ENCODE measurements around the gene SRGAP1. TPM values are rescaled to one million over a fixed set of nuclear protein-coding genes. Genes with fewer than 3 reads are reported as not detected.
A peak's percentile ranks its signal among the peaks of the same experiment; 100 is the strongest.

Gene SRGAP1
- total and polyA plus RNA-seq, 9 of the 15 experiments (the other 6 are each of a cell fraction or from before 2014, with no cell fraction given): 0.01 to 0.13 (median 0.04) TPM; not detected in 3

GRCh38 chr12:63877693-63878092, 33.2 kb downstream of the SRGAP1 start:
- Histone ChIP-seq H4K20me1 (replicated peaks; ENCODE audit: control insufficient read depth, insufficient read depth, low read length) (no peaks in the 10 kb centered on the region), H3K27ac (ENCODE audit: extremely low read depth, low read depth, low read length) (no peak overlapping the region), H3K36me3 (ENCODE audit: control insufficient read depth, insufficient read depth, low read length) (no peaks in the 10 kb centered on the region), H3K9me3 (replicated peaks; ENCODE audit: control insufficient read depth, insufficient read depth, low read depth, low read length) (no peaks in the 10 kb centered on the region), H3K9ac (ENCODE audit: insufficient read depth in 1 of 2, low read depth in 2 of 2, low read length in 2 of 2) (no peak overlapping the region), H3K27me3 (ENCODE audit: control insufficient read depth in 2 of 2, insufficient read depth in 2 of 2, low read length in 2 of 2) (peaks cover 0 to 5% of the 10 kb centered on the region in 2 experiments; a peak in 1 of 5 replicates), H3K4me3 (no peak overlapping the region), H2AFZ (ENCODE audit: low read depth, low read length) (no peak overlapping the region), H3K4me2 (ENCODE audit: insufficient read depth, low read length) (no peak overlapping the region), H3K9me1 (ENCODE audit: control insufficient read depth, insufficient read depth, low read length) (no peaks in the 10 kb centered on the region), H3K79me2 (ENCODE audit: control insufficient read depth, insufficient read depth, low read length) (no peaks in the 10 kb centered on the region), H3K4me1 (replicated peaks in 1 of 2; ENCODE audit: control insufficient read depth in 2 of 2, insufficient read depth in 2 of 2, low read length in 2 of 2) (no peaks in the 10 kb centered on the region)
- in situ Hi-C loops (cut with MboI): no loop called here
- intact Hi-C loops (cut with micrococcal nuclease): no loop called here
- no peak for ATAC-seq
- no TSS peak for BruUV-seq (replicated peaks)
- DNase-seq (ENCODE audit: extremely low read depth in 1 of 4, low spot score in 3 of 4): no peak
- FAIRE-seq: no peak
- ChIA-PET CTCF (ENCODE audit: low intra/inter-chr PET ratio) (no interaction called here), POLR2A (no interaction called here)
- WGBS (ENCODE audit: insufficient coverage, low coverage, missing lambda C conversion rate): 0% methylated on average over 1 of the region's 1 CpG
- no peak for TF ChIP-seq ATF6 (CRISPR knock-in tag; IDR thresholded peaks at IDR 0.05)
- 0 out of 2 replicates have a peak, but pooled peaks have one; percentile 2 for TF ChIP-seq ZNF316 (IDR thresholded peaks at IDR 0.05)
- TF ChIP-seq CHCHD3 (CRISPR knock-in tag; IDR thresholded peaks at IDR 0.05): no peak
- TF ChIP-seq IRF1 (CRISPR knock-in tag; IDR thresholded peaks at IDR 0.05; ENCODE audit: borderline replicate concordance): no peak
- no peak for TF ChIP-seq ZBTB40 (IDR thresholded peaks at IDR 0.05)
- TF ChIP-seq ZBTB40 (CRISPR knock-in tag; IDR thresholded peaks at IDR 0.05): no peak
- no peak for TF ChIP-seq TCF3 (CRISPR knock-in tag; IDR thresholded peaks at IDR 0.05)
- no peak for TF ChIP-seq HNRNPLL (IDR thresholded peaks at IDR 0.05; ENCODE audit: low read depth, low read length, poor library complexity, severe bottlenecking)
- TF ChIP-seq SETDB1 (IDR thresholded peaks at IDR 0.05; ENCODE audit: low read length): no peak
- no peak for TF ChIP-seq NUFIP1 (IDR thresholded peaks at IDR 0.05; ENCODE audit: partially characterized antibody)

Data from K562 (cell line).